GM12878 (cell line): ENCODE data around the gene ACVR1B. TPM values are rescaled to one million over a fixed set of nuclear protein-coding genes. Genes with fewer than 3 reads are reported as not detected.

Source experiments
- ATAC-seq: fragments of 200-7000 bp; cut with Tn5 transposase; 3 replicates; pipeline ENCODE4 v1.9.1; 2020; ENCODE audit warnings: mild to moderate bottlenecking, moderate library complexity
- BruUV-seq: library from RNA; stranded (reverse); fragments of 400-500 nt; replicated peaks from 2 replicates; lab custom pipeline; 2021; lab: Mats Ljungman, UMichigan
- CTCF ChIA-PET: fragments of 300-600 bp; sonication (Branson Sonifier 250); formaldehyde crosslinking; extraction: SDS; loops from one replicate; lab custom pipeline; 2021; ENCODE audit warnings: inconsistent platforms; lab: Yijun Ruan, JAX
- POLR2A ChIA-PET: fragments of 350-600 bp; formaldehyde crosslinking; extraction: SDS; loops from one replicate; lab custom pipeline; 2021; ENCODE audit warnings: inconsistent platforms; lab: Charles Lee
- RAD21 ChIA-PET: fragments of 300-600 bp; sonication (Branson Sonifier 250); formaldehyde crosslinking; loops from one replicate; lab custom pipeline; 2023; ENCODE audit warnings: antibody characterized with exemption; ENCODE audit not compliant: unreplicated experiment; lab: Charles Lee
- SMC1A ChIA-PET: fragments of 300-600 bp; sonication (Branson Sonifier 250); formaldehyde crosslinking; loops from one replicate; lab custom pipeline; 2023; ENCODE audit not compliant: unreplicated experiment, uncharacterized antibody; lab: Charles Lee
- DNase-seq: peaks from one replicate; pipeline ENCODE4 v3.0.0-alpha.2; 2011; ENCODE audit warnings: low read depth, low spot score
- FAIRE-seq: peaks from 3 replicates; lab custom pipeline; 2011; peaks lifted over from hg19 to GRCh38; lab: Jason Lieb, UNC
- H2AFZ ChIP-seq: 2 replicates; pipeline ENCODE4 v1.6.0; 2011; ENCODE audit warnings: low read depth, low read length, control low read depth; ENCODE audit not compliant: control insufficient read depth
- H3K27ac ChIP-seq: 2 replicates; pipeline ENCODE4 v1.5.1; 2011; ENCODE audit warnings: control low read depth; ENCODE audit not compliant: control insufficient read depth, insufficient read depth
- H3K27me3 ChIP-seq, 2 experiments: replicated peaks in 1 of 2; 2 replicates each; pipeline versions ENCODE4 v1.6.0 to v1.6.1; 2011; ENCODE audit warnings: low read length in 1 of 2; ENCODE audit not compliant: control insufficient read depth in 2 of 2, insufficient read depth in 2 of 2
- H3K36me3 ChIP-seq, 2 experiments: 2 replicates each; pipeline ENCODE4 v1.5.1; 2011; ENCODE audit warnings: low read length in 1 of 2; ENCODE audit not compliant: control insufficient read depth in 2 of 2, insufficient read depth in 2 of 2
- H3K4me1 ChIP-seq: 2 replicates; pipeline ENCODE4 v1.6.1; 2011; ENCODE audit warnings: mild to moderate bottlenecking, low read length, moderate library complexity, mixed read lengths; ENCODE audit not compliant: control insufficient read depth, insufficient read depth
- H3K4me2 ChIP-seq: 2 replicates; pipeline ENCODE4 v1.6.0; 2011; ENCODE audit warnings: control low read depth; ENCODE audit not compliant: control insufficient read depth, insufficient read depth
- H3K4me3 ChIP-seq: fragments of 200-600 bp; sonication (generic); 2 replicates; pipeline ENCODE4 v1.5.1; 2016
- H3K79me2 ChIP-seq: 2 replicates; pipeline ENCODE4 v1.6.0; 2011; ENCODE audit warnings: low read length; ENCODE audit not compliant: control insufficient read depth, insufficient read depth
- H3K9ac ChIP-seq: 2 replicates; pipeline ENCODE4 v1.8.0; 2011; ENCODE audit warnings: low read length, control low read depth, mixed read lengths; ENCODE audit not compliant: control insufficient read depth, insufficient read depth
- H3K9me3 ChIP-seq: replicated peaks from 3 replicates; pipeline ENCODE4 v1.5.1; 2011; ENCODE audit warnings: mild to moderate bottlenecking, low read length; ENCODE audit not compliant: control insufficient read depth, insufficient read depth
- H4K20me1 ChIP-seq: 2 replicates; pipeline ENCODE4 v1.6.0; 2011; ENCODE audit not compliant: control insufficient read depth, insufficient read depth
- FOXM1 ChIP-seq: IDR thresholded peaks from 2 replicates; pipeline ENCODE4 v1.6.1; 2012; ENCODE audit warnings: low read depth, mild to moderate bottlenecking, inconsistent platforms, low read length, moderate library complexity
- IRF4 ChIP-seq: IDR thresholded peaks from 2 replicates; pipeline ENCODE4 v1.6.1; 2011; ENCODE audit warnings: low read depth, low read length
- NR2F1 ChIP-seq: fragments of 450-650 bp; conservative IDR thresholded peaks from 2 replicates; pipeline ENCODE4 v1.6.1; 2017; ENCODE audit warnings: mild to moderate bottlenecking
- SRF ChIP-seq, 2 experiments: IDR thresholded peaks; 2 replicates each; pipeline ENCODE4 v1.6.1; 2011; ENCODE audit warnings: low read depth in 2 of 2, low read length in 2 of 2, mild to moderate bottlenecking in 1 of 2, moderate library complexity in 1 of 2
- TBL1XR1 ChIP-seq: IDR thresholded peaks from 2 replicates; pipeline ENCODE4 v1.6.1; 2012; ENCODE audit warnings: low read depth, low read length, improper control_type of control experiment
- TCF7 ChIP-seq: IDR thresholded peaks from 2 replicates; pipeline ENCODE4 v1.6.1; 2014; ENCODE audit warnings: antibody characterized with exemption, borderline replicate concordance
- ZBED1 ChIP-seq: IDR thresholded peaks from 2 replicates; pipeline ENCODE4 v1.6.1; 2016; ENCODE audit warnings: borderline replicate concordance
- WGBS: methylation state at CpG from one replicate; pipeline ENCODE4 v1.1.6; 2016; ENCODE audit warnings: low lambda C conversion rate; ENCODE audit not compliant: insufficient replicate concordance, insufficient coverage; ENCODE audit errors: missing lambda C conversion rate; 5-methylcytosine and 5-hydroxymethylcytosine counted together
- in situ Hi-C: fragments of 300-500 bp; cut with MboI; formaldehyde crosslinking; loops from 9 replicates; pipeline ENCODE4 v1.14.3; 2018; ENCODE audit warnings: mixed read lengths
- intact Hi-C: fragments of 100-400 bp; cut with micrococcal nuclease; formaldehyde crosslinking; loops from one replicate; pipeline ENCODE4 v1.14.2; 2022; ENCODE audit not compliant: unreplicated experiment
- polyA plus RNA-seq, 11 experiments: library from polyadenylated mRNA; depleted of rRNA in 4 of 11; unstranded in 6 of 11; stranded (reverse) in 5 of 11; fragments of >200 nt; fragmentation: Nextera tagmentation in 4 of 11; fragmentation: Illumina TruSeq in 1 of 11; extraction: Ambion mirVana in 4 of 11; extraction: Trizol in 1 of 11; gene quantifications; 1 replicate in 1 of 11; 2 replicates in 10 of 11; pipeline versions ENCODE4 v1.2.1 to v1.2.3, GENCODE V29; 2011 to 2016; ENCODE audit warnings: inconsistent platforms in 2 of 11, missing spikeins in 2 of 11, low read depth in 1 of 11
- total RNA-seq, 4 experiments: library from RNA; depleted of rRNA in 3 of 4; stranded (reverse); fragments of >200 nt in 3 of 4; fragmentation: Illumina TruSeq in 1 of 4; extraction: Trizol in 1 of 4; gene quantifications; 2 replicates each; pipeline versions ENCODE4 v1.2.1 to v1.2.3, GENCODE V29; 2013 to 2021
- TF ChIP-seq, protein P1 (sequence below): IDR thresholded peaks from 2 replicates; pipeline ENCODE4 v1.6.1; 2011; ENCODE audit warnings: low read depth, mild to moderate bottlenecking, low read length, moderate library complexity, borderline replicate concordance; ENCODE audit errors: extremely low read depth
- TF ChIP-seq, protein P2 (sequence below): IDR thresholded peaks from 2 replicates; pipeline ENCODE4 v1.6.1; 2012; ENCODE audit warnings: low read depth, low read length, improper control_type of control experiment
- TF ChIP-seq, protein P3 (sequence below): IDR thresholded peaks from 2 replicates; pipeline ENCODE4 v1.6.1; 2012; ENCODE audit warnings: low read depth, low read length, improper control_type of control experiment
- TF ChIP-seq, protein P4 (sequence below): fragments of 450-650 bp; IDR thresholded peaks from 2 replicates; pipeline ENCODE4 v1.6.1; 2016; ENCODE audit warnings: mild to moderate bottlenecking
- TF ChIP-seq, protein P5 (sequence below): fragments of 450-650 bp; IDR thresholded peaks from 2 replicates; pipeline ENCODE4 v1.6.1; 2014; ENCODE audit warnings: mild to moderate bottlenecking

ACVR1B gene
- total and polyA plus RNA-seq, 10 of the 15 experiments (the other 5 are each of a cell fraction or from before 2014, with no cell fraction given), result 0.02 to 0.69 (median 0.16) TPM; not detected in 2

DNA sequence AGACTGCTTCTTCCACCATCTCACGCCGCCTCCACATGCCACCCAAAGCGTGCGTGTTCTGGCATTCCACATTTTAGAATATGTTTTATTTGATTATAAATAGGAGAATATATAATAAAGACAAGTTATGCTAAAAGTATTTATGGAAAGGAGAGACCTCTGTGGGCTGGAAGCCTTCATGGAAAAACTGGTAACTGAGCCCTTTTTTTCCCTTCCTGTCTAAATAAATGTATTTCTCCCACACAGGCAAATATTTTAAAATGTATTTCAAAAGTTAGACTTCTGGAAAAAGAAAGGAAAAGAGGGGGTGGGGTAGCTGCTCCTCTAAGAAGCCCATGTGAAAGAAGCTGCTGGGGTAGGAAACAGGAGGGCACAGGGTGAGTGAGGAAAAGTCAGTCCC lies 83.7 kb downstream of the ACVR1B start (continued):
- TF ChIP-seq, protein P1, sequence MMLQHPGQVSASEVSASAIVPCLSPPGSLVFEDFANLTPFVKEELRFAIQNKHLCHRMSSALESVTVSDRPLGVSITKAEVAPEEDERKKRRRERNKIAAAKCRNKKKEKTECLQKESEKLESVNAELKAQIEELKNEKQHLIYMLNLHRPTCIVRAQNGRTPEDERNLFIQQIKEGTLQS, result no peak
- TF ChIP-seq, protein P2, sequence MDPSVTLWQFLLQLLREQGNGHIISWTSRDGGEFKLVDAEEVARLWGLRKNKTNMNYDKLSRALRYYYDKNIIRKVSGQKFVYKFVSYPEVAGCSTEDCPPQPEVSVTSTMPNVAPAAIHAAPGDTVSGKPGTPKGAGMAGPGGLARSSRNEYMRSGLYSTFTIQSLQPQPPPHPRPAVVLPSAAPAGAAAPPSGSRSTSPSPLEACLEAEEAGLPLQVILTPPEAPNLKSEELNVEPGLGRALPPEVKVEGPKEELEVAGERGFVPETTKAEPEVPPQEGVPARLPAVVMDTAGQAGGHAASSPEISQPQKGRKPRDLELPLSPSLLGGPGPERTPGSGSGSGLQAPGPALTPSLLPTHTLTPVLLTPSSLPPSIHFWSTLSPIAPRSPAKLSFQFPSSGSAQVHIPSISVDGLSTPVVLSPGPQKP, result no peak
- TF ChIP-seq, protein P3, sequence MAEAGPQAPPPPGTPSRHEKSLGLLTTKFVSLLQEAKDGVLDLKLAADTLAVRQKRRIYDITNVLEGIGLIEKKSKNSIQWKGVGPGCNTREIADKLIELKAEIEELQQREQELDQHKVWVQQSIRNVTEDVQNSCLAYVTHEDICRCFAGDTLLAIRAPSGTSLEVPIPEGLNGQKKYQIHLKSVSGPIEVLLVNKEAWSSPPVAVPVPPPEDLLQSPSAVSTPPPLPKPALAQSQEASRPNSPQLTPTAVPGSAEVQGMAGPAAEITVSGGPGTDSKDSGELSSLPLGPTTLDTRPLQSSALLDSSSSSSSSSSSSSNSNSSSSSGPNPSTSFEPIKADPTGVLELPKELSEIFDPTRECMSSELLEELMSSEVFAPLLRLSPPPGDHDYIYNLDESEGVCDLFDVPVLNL, result no peak
- TF ChIP-seq ZBED1, result no peak
- TF ChIP-seq SRF (IDR thresholded peaks at IDR 0.05; ENCODE audit: low read depth in 2 of 2, low read length in 2 of 2), result no peak
- TF ChIP-seq, protein P4, sequence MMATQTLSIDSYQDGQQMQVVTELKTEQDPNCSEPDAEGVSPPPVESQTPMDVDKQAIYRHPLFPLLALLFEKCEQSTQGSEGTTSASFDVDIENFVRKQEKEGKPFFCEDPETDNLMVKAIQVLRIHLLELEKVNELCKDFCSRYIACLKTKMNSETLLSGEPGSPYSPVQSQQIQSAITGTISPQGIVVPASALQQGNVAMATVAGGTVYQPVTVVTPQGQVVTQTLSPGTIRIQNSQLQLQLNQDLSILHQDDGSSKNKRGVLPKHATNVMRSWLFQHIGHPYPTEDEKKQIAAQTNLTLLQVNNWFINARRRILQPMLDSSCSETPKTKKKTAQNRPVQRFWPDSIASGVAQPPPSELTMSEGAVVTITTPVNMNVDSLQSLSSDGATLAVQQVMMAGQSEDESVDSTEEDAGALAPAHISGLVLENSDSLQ, result no peak
- no peak for TF ChIP-seq NR2F1

DNA sequence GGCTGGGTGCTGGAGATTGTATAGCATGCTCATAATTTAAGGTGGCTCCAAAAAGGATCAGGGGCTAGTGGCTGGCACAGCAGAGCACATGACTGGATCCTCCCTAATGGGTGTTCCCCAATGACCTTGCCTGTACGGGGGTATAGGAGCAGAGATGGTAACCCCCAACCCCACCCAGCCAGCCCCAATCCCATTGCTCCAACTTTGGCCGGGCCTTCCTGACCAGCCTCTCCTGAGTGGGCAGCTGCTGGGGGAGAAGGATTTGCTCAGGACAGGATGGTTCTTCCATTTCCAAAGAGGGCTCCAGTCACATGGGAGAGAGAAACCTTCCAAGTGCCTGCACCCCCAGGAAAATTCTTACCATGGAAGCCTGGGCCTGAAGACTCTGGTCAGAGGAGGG lies 84.4 kb downstream of the ACVR1B start:
- SMC1A ChIA-PET, result interaction anchor here (1.8 kb wide), 1 partner anchor 10 kb away, joined by 8 read pairs; no protein-coding TSS in a partner anchor
- Histone ChIP-seq H3K79me2 (no peaks in the 10 kb centered on the region), H3K4me3 (no peak overlapping the region), H3K27ac (no peak overlapping the region), H3K4me1 (peaks cover 17% of the 10 kb centered on the region), H3K36me3 (no peaks in the 10 kb centered on the region), H3K4me2 (no peak overlapping the region), H3K9ac (no peak overlapping the region), H3K9me3 (no peaks in the 10 kb centered on the region), H4K20me1 (no peaks in the 10 kb centered on the region), H2AFZ (no peak overlapping the region), H3K27me3 (no peaks in the 10 kb centered on the region; a peak in 1 of 4 replicates)
- CTCF ChIA-PET, result interaction anchor here (1.0 to 5.9 kb wide), 4 partner anchors 8 to 33 kb away, joined by 3 to 33 read pairs (median 16); no protein-coding TSS in a partner anchor
- TF ChIP-seq TCF7 (no peak), IRF4 (no peak), TBL1XR1 (no peak), FOXM1 (no peak)
- TF ChIP-seq, protein P5, sequence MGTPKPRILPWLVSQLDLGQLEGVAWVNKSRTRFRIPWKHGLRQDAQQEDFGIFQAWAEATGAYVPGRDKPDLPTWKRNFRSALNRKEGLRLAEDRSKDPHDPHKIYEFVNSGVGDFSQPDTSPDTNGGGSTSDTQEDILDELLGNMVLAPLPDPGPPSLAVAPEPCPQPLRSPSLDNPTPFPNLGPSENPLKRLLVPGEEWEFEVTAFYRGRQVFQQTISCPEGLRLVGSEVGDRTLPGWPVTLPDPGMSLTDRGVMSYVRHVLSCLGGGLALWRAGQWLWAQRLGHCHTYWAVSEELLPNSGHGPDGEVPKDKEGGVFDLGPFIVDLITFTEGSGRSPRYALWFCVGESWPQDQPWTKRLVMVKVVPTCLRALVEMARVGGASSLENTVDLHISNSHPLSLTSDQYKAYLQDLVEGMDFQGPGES, result no peak
- ATAC-seq, result no peak
- WGBS, result 75% methylated on average over 2 of the region's 2 CpGs
- BruUV-seq, result no TSS peak
- in situ Hi-C loops (no loop called here), intact Hi-C loops (no loop called here)
- no peak for DNase-seq
- FAIRE-seq, result no peak
- RAD21 ChIA-PET, result interaction anchor here (0.9 to 4.0 kb wide), 5 partner anchors 10 to 46 kb away, joined by 3 to 15 read pairs (median 4); partner anchors contain the start of gene NR4A1
- POLR2A ChIA-PET, result interaction anchor here (6.0 kb wide), 1 partner anchor 15 kb away, joined by 24 read pairs; the partner anchor contains the start of gene NR4A1
